Inflammatory macrophage treated with lipopolysaccharide for 4 hours (primary cell): Measurements from ENCODE around the gene ZBTB9.

Experiments used
- DNase-seq: peaks from one replicate; pipeline ENCODE4 v3.0.0-alpha.2; 2020

Gene ZBTB9

DNA sequence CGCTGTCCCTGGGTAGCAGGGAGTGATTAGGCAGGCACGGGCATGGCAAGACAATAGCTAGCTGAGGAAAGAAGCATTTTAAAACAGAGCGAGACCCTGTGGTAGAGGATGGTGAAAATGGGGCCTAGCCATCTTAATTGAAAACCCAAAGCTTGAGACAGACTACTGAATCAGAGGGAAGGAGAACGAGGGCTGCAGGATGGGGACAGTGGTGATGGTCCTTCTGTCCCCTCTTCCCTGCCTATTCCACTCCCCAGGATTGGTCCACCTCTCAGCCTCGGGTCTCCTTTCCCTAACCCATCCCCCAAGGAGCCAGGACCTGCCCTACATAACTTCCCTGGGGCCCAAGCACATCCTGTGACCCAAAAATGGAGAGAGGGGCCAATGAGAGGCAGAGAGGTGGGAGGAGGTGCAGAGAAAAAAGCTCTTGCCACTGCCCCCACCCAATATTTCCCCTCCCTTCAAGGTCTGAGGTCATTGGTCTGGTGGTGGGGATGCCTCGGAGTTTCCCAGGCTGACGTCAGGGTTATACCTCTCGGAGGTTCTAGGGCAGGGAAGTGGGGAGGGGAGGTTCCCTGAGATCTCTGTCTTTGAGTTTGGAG lies 35.6 kb upstream of the ZBTB9 start:
- DNase-seq: peak; percentile 50

DNA sequence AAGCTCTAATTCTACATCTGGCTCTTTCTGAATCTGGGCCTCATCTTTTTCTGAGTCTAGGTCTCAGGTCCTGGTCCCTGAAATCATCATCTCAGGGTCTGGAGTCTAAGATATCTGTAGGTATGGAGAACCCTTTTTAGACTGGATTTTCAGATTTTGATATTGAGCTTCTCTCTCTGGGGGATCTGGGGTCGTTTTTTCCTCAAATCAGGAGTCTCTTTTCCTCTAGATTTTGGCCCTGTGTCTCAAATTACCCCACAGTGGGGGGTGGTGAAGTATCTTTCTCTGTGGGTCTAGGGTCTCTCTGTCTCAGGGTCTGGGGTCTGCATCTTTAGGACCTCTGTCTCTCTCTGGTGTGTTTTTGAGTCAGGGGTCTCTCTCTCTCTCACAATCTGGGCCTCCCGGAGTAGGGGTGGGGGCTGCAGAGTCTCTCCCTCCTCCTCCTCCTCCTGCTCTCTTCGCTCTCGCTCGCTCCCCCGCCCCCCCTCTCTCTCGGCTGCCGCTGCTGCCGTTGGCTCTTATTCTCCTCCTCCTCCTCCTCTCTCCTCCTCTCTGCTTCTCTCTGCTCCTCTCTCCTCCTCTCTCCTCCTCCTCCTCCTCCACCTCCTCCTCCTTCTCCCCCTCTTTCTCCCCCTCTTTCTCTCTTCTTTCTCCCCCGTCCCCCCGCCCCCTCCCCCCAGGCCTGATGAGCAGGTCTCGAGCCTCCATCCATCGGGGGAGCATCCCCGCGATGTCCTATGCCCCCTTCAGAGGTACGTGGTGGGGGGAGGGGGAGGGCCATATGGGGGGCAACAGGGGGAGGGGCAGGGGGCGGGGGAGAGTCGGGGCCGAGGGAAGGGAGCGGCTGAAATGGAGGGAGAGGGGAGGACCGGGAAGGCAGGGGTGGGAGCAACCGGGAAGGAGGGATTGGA lies 34.5 kb upstream of the ZBTB9 start, which contains the start of gene SYNGAP1:
TSS of gene SYNGAP1 (plus strand) at position 486 of the 911 bp plus-strand sequence. CDS start at position 686, 200 bp downstream.
- DNase-seq: no peak

DNA sequence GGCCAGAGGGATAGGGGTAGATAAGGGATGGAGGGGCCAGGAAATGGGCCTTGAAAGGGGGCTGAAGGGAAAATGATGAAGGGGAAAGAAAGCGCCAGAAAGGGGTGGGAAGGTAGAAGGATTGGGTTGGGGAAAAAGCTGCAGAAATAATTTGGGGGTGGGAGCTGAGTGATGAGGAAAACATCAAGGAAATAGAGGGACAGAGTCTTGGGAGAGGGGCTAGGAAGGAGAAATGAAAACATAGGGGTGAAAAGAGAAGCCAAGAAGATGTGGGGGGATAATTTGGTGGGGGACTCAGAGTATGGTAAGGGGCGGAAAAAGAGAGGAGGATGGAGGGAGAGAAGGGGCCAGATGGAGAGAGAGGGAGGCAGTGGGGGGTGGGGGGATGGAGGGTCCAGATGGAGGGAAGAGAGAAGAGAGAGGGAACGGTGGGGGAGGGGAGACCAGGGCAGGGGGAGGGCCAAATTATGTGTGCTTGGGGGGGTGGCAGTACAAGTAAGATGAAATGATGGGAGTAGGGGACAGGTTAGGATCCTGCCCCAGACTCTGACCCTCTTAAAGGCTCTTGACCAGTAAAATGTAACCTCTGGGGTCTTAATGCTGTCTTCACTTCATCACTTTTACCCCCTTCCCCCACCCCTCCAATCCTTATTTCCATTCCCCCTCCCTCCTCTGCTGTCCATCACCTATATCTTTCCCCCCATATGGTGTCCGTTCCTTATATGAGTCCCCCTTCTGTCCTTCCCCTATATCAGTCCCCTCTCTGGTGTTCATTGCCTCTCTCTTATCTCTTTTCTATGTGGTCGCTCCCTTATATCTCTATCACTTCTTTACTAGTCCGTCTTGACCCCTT lies 33.7 kb upstream of the ZBTB9 start:
- no peak for DNase-seq

DNA sequence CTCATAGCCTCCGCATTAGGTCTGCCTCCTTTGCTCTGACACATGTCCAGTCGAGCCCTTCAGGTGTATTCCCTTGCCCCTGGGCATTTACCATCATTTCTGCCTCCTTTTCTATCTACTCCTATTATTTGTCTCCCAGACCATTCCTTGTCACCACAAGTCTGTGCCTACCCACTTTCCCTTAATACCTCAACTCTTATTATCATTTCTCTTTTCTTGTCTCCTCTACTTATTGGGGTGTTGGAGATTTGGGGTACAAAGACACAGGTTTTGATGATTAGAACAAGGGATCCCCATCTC lies 33.1 kb upstream of the ZBTB9 start:
- no peak for DNase-seq

DNA sequence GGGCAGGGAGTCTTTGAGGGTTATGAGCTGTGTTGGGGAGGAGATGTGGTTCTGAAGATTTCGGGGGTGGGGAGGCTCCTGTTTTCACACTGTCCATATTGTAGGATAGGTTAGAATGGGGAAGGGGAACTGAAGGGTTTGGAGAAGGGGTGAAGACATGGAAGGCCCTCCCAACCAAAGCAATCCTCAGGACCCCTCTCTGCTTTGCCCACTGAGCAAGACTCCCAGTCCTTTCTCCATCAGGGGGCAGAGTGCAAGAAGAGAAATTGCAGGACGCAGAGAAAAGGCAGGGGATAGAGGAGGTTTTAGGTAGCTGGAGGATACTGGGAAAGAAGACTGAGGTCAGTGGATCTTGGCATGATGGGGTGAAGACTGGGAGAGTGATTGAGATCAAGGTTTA lies 30.6 kb upstream of the ZBTB9 start:
- DNase-seq: no peak

DNA sequence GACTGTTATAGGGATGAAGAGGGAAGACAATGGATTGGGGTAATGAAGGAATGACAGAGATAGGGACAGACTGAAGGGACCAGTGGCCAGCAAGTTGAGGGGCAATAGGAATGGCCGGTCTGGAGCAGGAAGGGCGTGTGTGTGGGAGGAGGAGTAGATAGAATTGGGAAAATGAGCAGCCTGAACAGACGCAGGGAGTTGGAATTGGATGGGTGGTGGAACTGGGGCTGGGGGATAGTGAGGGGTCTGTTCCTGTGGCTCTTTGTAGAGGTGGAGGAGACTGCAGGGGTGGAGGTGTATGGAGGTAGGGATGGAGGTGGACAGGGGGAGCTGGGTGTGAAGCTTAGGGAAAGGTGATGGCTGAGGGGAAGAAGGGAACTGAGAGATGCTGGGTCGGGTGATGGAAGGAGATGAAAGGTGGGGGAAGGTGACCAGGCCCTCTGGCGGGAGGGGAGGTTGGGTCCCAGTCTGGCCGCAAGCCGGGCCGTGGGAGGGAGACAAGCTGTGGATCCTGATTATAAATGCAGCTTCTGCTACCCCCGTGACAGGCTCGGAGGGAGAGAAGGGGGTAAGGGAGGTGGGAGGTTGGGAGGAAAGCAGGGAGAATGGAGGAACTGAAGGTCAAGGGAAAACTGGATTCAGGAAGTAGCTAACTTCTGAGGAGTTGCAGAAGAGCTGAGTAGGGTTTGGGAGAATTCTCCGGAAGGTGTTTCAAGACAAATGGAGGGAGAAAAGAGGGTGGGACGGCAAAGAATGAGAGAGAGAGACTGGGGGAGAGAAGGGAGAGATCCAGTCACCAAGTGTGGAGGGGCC lies 29.3 kb upstream of the ZBTB9 start:
- peak; percentile 24 for DNase-seq

DNA sequence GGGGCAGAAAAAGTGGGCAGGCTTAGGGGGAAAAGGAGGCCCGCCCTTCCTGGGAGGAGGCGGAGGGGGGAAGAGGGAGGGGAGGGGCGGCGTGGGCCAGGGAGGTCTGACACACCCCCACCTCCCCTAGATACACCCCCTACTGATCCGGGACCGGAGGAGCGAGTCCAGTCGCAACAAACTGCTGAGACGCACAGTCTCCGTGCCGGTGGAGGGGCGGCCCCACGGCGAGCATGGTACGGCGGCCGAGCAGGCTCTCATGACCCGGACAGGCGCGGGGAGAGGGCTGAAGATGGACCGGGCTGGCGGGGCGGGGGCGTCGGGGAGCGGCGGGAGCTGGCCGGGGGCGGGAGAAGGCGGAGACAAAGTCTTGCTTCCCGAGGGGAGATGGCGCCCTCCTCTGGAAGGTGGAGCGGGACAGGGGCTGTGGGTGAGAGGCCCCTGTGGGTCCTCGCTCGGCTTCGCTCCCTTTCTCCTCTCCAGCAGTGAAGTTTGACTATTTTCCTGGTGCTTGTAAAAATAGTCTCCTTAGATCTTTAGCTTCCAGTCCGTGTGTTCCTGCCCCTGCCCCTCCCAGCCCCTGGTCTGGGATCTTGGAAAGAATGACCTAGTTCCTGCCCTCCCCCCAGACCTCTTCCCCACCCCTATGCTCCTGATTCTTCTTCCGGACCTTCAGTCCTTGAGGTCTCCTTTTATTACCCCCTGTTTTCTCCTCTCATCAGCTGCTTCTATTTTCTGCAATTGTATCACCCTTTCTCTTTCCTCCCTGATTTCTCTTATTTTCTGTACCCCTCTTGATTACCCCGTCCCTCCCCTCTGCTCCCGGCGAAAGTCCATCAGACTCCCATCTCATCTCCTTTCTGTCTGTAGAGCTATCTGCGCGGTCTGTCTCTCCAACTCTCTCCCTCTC lies 28.5 kb upstream of the ZBTB9 start:
- DNase-seq: peak; percentile 59

DNA sequence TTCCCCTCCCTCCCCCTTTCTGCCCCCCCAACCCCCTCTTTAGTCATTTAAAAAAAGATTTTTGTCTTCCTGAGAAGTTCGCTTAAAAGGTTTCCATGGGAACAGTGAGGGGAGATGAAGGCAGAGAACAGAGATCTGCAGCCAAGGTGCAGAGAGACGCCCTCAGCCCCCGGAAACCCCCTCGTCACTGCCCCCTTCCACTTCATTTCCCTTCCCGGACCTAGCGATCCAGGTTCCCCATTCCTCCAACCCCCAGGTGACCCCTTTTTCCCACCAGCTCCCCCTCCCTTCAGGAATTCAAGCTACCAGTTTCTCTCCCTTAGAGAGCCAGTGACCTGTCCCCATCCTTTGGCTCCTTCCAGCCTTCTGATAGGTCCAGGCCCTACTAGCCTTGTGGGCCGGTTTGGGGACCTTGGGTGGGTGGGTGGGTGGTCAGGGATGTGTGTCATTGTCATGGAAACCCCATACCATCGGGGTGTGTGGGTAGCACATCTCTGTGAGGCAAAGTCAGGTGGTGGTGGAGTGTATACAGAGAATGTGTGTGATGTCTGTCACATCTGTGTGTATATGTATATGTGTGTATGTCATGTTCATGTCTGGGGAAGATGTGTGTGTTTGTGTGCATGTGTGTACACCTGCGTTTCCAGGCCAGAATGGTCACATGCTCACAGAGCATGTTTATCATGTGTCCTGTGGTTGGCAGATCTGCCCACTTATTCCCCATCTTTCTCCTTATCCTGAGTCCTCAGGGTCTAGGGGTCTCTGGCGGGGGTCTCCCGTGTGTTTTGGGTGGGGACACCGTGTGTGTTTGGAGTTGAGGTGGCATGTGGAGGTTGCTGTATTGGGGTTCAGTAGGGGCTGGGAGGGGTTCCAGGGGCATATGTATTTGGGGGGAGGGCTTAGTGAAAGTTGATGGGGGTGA lies 27.5 kb upstream of the ZBTB9 start:
- DNase-seq: no peak

DNA sequence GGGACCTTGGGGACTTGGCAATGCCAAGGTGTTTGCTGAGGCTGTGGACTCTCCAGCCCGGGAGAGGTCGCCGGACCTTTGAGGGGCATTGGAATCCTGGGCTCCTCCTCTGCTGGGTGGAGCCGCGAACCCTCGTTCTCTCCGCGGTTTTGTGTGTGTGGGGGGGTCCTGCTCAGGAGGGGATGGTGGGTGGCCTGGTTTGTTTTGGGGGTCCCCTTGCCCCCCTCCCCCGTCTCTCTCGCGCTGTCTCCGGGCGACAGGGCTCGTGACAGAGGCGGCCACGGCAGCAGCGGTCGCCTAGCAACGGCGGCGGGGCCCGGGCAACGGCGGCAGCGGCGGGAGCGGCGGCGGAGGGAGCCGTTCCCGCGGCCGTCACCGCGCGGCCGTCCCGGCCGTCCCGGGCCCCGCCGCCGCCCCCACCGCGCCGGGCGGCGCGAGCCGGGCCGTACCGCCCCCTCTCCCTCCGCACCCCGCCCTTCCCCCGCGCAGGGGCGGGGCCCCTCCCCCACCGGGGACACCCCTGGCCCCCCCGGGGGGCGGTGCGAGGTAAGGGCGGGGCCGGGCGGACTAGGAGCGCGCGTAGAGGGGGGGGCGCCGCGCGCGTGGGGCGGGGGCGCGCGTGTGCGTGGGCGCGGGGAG lies 26.7 kb upstream of the ZBTB9 start:
- DNase-seq: peak; percentile 29

DNA sequence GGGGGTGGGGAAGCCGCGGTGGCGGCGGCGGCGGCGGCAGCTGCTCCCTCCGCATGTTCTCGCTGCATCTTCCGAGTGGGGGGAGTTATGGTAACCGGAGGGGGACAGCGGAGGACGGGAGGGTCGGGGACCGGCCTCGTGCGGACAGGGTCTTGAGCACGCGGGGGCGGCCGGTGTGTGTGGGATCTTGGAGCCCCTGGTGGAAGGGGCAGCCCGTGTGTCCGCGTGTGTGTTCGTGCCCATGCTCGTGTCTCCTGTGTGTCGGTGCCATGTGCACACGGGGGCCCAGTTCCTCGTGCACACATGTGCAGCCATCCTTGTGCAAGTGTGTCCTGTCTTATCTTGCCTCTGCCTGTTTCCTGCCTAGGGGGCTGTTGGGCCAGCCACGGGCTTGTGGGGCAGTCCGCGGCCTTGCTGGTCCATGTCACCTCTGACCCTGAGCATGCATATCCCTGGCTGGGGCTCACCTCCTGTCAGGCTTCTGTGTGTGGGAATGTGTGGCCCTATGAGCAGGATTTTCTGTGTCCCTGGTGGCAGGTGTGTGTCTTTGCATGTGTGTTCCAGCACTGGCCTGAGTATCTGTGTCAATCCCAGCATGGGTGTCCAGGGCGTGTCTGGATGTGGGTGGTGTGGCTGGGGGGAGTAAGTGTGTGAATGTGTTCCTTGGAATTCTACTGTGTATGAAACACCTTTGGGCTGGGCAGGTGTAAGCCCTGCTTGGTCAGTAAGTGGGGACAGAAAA lies 26.0 kb upstream of the ZBTB9 start:
- DNase-seq: peak; percentile 22

DNA sequence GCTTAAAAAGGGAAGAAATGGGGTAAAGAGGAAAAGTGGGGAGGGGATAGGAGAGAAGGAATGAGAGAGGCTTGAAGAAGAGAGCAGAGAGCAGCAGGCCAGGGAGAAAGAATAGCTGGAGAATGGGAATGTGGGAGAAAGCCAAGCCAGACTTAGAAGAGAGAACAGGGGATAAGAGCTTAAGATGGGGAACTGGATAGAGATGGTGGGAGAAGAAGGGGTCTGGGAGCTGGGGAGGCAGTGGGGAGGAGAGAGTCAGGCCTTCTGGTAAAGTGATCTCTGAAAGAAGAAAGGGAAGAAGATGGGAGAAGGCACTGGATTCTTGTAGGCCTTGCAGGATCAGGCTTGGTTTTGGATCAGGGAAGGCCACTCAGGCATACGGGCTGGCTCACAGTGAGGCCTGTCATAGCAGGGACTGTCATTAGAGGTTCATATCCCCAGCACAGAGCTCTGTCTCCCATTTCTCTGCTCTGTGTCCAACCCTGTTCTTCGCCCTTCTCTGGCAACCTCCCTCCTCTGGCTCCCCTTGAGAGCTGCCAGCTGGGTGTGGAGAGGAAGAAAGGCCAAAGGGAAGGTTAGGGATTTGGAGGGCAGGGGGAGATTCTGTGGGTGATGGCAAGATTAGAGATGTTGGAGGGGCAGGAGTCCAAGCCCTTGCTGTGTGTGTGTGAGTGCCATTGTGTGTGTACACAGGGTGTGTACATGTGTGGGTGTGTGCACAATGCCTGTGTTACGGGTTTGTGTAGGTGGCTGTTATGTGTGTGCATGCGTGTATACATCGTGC lies 25.2 kb upstream of the ZBTB9 start:
- no peak for DNase-seq

DNA sequence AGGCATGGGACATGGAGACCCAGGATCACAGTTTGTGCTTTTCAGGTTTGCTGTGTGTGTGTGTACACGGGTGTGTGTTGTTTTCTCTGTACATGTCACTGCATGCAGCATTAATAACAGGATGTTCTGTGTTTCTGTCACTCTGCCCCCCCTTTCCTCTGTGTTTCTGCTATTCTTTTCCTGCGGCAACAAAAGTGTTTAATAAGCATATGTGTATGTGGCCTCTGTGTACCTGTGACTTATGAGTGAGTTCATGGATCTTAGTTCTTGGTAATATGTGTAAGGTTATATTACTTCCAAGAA lies 24.7 kb upstream of the ZBTB9 start:
- DNase-seq: no peak

DNA sequence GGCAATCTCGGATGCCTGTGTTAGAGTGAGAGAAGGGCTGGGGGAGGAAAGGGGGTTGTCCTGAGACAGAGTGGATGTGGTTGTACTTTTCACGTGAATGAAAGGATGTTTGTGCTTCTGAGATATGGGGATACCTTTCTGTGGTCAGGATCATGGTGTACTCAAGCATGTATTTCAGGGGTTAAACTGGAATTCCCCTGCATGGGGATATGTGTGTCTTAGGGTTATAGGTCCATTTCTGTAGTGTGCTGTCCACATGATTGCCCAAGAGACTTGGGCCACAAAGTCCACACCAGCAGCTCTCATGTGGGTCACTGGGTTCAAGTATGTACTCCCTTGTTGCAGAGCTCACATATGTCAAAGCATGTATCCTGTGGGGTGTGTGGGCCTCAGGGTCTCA lies 24.0 kb upstream of the ZBTB9 start:
- DNase-seq: no peak

DNA sequence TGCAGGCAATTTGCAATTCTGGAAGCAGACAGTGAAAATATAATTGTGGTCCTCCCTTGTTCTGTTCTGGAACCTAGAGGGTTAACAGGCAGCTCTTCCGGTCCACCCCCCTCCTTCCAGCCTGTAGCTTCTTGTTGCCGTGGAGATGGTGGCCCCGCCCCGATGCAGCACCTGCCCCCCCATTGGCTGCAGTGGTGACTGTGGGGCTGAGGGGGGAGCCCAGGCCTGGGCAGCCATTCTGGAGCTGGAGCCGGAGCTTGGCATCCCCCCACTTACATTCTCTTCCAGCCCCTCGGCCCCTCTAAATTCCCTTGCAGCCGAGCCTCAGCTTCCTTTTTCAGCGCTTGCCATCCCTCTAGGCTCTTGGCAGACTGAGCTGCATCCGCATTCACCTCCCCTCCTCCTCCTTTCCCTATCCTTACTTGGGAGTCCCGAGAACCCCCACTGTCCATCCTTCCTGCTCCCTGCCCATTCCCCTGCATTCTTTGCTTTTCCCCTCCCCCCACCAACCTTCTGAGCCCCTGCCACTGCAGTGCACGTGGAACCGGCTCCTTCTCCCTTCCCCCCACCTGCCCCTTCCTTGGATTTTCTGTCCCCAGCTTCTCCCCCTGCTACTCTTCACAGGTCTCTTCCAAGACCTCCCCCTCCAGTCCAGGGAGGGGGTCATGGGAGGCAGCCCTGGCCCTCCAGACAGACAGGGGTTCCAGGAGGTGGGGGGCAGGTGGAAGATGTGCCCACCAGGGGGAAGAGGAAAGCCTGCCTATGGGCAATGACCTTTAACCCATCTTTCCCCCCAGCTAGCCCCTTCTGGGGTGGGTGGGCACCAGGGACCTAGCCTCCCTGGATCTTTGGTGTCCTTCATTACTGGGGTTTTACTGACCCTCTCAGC lies 23.1 kb upstream of the ZBTB9 start:
- peak; percentile 35 for DNase-seq

DNA sequence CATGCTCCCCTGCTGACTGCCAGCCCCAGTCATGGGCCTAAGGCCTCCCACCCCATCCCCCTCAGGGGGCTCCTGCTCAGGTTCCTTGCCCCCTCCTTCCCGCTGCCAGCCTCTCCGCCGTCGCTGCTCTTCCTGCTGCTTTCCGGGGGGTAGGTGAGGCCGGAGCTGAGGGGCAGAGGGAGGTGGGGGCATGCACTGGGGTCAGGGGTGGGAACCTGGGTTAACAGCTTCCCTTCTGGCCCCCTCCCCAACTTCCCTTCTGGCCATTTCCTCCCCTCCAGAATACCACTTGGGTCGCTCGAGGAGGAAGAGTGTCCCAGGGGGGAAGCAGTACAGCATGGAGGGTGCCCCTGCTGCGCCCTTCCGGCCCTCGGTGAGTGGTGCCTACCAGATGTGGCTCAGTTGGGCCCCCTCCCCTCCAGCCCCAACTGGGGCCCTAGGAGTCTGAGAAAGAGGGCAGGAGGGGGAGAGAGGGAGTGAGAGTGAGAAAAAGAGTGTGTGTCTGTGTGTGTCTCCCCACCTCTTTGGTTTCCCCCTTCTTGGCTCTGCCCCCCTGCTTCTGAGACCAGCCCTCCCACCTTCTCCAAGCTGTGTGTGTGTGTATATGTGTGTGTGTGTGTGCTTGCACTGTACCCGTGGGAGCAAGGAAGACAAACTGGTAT lies 22.4 kb upstream of the ZBTB9 start:
- DNase-seq: no peak

DNA sequence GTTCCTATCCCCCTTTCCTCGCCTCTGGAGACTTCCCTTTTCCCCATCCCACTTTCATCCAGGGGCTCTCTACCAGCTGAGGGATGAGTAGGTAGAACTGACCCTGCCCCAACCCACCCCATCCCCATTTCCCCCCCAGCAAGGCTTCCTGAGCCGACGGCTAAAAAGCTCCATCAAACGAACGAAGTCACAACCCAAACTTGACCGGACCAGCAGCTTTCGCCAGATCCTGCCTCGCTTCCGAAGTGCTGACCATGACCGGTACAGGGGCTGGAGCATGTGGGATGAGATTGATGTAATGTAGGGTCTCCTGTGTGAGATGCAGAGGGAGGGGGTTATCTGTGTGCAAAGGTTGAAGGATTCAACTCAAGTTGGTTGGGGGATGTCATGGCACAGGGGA lies 21.8 kb upstream of the ZBTB9 start:
- no peak for DNase-seq

DNA sequence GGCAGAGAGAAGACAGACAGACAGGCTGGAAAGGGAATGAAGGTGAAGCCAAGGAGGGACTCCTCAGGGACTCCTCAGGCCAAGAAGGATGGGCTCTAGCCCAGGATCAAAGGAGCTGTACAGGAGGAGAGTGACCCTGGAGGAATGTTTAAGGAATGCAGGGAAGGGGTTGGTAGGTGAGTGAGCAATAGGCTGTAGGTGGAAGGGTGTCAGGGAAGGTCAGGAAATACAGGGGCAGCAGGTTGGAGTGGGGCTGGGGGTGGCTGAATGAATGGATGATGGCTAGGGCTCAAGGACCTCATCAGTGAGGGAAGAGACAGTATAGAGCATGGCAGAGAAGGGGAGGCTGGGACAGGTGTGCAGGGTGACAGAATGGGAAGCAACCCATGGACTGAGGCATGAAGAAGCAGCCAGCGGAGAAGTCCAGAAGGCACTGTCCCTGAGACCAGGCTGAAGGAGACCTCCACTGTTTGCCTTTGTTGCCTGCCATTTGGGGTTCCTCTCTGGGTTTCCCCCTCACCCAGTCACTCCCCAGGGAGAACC lies 21.3 kb upstream of the ZBTB9 start:
- no peak for DNase-seq
